Measurements from ENCODE around the gene CYP39A1.
A peak's percentile ranks its signal among the peaks of the same experiment; 100 is the strongest.

Gene CYP39A1, protein sequence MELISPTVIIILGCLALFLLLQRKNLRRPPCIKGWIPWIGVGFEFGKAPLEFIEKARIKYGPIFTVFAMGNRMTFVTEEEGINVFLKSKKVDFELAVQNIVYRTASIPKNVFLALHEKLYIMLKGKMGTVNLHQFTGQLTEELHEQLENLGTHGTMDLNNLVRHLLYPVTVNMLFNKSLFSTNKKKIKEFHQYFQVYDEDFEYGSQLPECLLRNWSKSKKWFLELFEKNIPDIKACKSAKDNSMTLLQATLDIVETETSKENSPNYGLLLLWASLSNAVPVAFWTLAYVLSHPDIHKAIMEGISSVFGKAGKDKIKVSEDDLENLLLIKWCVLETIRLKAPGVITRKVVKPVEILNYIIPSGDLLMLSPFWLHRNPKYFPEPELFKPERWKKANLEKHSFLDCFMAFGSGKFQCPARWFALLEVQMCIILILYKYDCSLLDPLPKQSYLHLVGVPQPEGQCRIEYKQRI

DNA sequence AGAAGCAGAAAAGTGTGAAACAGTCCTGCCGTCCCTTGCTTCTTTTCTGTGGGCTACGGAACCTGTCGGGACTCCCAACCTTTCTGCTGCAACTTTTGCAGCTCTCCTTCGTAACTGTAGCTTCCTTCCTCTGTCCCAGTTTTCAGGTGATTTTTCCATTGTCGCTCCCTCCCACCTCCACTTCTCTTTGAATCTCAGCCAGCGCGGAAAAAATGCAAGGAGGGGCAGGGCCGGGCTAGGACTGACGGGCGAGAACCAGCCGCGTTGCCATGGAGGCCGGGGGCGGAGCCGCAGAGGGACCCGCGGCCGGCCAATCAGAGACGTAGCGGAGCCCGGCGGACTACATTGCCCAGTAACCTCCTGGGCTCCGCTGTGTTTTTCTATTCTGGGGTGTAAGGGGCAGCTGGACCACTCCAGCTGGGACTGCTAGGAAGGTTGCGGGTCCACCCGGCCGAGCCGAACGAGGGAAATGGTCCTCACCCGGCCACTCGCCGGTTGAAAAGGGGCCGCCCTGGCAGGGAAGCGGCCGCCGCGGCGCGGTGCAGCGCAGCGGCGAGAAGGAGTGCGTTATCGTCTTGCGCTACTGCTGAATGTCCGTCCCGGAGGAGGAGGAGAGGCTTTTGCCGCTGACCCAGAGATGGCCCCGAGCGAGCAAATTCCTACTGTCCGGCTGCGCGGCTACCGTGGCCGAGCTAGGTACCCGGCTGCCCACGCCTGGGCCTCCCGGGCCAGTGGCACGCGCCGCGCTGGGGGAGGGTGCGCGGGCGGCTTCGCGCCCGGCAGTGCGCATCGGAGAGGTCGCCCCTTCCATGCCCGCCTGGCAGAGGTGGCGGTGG is at the start of gene CYP39A1, which contains the start of gene SLC25A27:
CYP39A1 (minus strand) TSS at position 216 of the 836 bp plus-strand sequence. CDS start 236 bp downstream, outside the sequence.
SLC25A27 (plus strand) TSS at position 373 of the 836 bp plus-strand sequence; CDS start at position 591, 218 bp downstream.
- peak; percentile 38 to 60 (median 55) for DNase-seq

DNA sequence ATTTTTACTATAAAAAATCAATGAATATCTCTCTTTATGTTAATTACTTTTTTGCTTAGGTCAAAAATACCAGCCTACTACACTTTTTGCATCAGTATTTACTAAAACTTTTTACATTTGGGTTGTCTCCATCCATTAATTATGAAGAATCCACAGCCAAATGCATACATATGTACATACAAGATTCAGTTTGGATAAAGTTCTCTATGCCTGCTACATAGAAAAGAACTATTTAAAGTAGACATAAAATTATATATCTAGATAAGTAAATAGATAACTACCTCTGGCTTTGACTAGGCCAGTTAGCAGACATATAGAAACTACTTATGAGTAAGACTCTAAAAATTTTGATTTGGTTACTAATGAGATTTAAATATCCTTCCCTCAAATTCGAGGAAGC is 47.4 kb upstream of the CYP39A1 start:
- no peak for DNase-seq

DNA sequence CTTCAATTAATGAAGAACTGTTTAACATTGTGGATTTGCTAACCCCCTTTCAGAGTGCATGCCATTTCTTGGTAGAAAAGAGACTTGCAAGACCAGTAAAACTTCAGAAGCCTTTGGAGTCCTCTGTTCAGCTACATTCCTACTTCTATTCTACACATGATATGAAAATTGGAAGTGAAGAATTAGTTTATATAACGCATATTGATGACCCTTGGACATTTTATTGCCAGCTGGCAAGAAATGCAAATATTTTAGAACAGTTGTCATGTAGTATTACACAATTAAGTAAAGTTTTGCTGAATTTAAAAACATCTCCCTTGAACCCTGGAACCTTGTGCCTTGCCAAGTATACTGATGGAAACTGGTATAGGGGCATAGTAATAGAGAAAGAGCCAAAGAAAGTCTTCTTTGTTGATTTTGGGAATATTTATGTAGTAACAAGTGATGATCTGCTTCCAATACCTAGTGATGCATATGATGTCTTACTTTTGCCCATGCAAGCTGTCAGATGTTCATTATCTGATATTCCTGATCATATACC is 38.4 kb upstream of the CYP39A1 start:
- DNase-seq = no peak

DNA sequence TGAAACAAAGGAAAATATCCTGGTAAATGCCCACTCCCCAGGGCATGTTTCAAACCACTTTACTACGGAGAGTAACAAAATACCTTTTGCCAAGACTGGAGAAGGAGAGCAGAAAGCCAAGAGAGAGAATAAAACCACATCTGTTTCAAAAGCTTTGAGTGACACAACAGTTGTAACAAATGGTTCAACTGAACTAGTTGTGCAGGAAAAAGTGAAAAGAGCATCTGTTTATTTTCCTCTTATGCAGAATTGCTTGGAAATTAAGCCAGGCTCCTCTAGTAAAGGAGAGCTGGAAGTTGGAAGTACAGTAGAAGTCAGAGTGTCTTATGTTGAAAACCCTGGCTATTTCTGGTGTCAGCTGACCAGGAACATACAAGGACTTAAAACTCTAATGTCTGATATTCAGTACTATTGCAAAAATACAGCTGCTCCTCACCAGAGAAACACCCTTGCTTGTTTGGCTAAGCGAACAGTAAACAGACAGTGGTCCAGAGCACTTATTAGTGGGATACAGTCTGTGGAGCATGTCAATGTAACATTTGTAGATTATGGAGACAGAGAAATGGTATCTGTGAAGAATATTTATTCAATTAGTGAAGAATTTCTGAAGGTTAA is 37.6 kb upstream of the CYP39A1 start:
- no peak for DNase-seq

DNA sequence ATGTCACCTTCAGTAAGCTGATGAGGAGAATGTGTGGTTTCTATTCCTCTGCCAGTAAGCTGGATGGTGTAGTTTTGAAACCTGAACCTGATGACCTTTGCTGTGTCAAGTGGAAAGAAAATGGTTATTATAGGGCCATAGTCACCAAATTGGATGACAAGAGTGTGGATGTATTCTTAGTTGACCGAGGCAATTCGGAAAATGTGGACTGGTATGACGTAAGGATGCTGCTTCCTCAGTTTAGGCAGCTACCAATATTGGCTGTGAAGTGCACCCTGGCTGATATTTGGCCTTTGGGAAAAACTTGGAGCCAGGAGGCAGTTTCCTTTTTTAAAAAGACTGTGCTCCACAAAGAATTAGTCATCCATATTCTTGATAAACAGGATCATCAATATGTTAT is 37.0 kb upstream of the CYP39A1 start:
- DNase-seq = no peak

DNA sequence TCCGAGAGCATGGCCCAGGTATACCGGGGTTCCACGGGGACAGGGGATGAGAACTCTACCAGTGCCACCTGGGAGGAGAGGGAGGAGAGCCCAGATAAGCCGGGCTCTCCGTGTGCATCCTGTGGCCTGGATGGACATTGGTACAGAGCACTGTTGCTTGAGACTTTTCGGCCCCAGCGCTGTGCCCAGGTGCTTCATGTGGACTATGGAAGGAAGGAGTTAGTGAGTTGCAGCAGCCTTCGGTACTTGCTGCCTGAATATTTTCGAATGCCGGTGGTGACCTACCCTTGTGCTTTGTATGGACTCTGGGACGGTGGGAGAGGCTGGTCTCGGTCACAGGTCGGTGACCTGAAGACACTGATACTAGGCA is 36.3 kb upstream of the CYP39A1 start:
- no peak for DNase-seq

DNA sequence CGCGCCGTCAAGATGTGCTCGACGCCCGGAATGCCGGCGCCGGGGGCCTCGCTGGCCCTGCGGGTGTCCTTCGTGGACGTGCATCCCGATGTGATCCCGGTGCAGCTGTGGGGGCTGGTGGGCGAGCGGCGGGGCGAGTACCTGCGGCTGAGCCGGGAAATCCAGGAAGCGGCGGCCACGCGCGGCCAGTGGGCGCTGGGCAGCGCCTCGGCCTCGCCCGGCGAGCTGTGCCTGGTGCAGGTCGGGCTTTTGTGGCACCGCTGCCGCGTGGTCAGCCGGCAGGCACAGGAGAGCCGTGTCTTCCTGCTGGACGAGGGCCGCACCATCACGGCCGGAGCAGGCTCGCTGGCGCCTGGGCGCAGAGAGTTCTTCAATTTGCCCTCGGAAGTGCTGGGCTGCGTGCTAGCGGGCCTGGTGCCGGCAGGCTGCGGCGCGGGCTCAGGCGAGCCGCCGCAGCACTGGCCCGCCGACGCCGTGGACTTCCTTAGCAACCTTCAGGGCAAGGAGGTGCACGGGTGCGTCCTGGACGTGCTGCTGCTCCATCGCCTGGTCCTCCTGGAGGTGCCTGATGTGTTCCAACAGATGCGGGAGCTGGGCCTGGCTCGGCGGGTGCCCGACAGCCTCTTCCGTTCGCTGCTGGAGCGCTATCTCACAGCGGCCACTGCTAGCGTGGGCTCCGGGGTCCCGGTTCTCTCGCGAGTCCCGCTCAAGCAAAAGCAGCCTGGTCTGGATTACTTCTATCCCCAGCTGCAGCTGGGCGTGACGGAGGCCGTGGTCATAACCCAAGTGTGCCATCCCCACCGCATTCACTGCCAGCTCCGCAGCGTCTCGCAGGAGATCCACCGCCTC is 35.7 kb upstream of the CYP39A1 start:
- DNase-seq = no peak

DNA sequence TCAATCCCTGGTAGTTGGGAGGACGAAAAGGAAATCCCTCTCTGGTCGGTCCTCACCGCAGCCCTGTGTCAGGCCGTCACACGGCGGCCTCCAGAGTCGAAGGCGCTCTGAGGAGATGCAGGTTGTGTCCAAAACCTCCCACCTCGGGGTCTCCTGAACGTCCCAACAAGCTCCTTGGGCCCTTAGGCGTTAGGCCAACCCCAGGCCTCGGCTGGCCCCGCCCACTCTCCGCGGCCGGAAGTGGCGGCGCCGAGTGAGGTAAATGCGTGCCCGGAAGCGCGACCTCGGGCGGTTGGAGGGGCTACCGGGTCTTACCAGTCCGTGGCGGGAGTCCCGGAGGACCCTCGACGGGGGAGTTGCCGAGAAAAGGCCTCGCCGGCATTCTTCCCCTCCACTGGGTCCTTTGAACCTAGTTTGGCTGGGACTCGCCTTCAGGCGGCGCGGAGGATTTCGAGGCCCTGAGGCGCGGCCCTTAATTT is 35.0 kb upstream of the CYP39A1 start, which contains the start of gene TDRD6:
TDRD6 (plus strand) TSS at position 267 of the 479 bp plus-strand sequence. CDS start 244 bp downstream, outside the sequence.
- DNase-seq = no peak

DNA sequence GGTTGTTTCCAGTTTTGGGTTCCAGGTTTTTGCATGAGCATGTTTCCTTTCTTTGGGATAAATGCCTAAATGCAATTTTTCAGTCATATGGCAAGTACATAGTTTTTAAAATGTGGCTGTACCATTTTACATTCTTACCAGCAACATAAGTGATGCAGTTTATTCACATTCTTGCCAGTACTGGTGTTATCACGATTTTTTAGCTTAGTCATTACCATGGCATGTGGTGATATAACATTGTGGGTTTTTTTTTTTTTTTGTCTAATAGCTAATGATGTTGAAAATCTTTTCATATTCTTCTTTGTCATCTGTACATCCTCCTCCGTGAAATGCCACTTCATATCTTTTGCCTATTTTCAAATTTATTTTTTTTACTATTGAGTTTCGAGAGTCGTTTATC is 32.2 kb upstream of the CYP39A1 start:
- DNase-seq = no peak

DNA sequence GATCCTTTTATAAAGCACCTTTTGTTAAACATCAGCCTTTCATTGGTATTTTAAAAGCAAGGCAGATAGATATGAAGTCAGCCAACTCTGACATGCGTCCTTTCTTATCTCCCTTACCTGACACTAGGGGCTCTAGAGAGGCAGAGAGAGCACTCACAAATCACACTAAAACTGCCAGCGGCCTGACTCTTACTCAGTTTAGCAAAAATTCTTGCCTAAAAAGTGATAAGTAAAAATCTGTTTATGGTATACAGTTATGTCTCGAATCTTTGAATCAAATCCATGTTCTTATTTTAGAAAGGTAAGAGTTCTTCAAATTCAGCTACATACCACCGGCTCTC is 24.7 kb upstream of the CYP39A1 start:
- DNase-seq = no peak

DNA sequence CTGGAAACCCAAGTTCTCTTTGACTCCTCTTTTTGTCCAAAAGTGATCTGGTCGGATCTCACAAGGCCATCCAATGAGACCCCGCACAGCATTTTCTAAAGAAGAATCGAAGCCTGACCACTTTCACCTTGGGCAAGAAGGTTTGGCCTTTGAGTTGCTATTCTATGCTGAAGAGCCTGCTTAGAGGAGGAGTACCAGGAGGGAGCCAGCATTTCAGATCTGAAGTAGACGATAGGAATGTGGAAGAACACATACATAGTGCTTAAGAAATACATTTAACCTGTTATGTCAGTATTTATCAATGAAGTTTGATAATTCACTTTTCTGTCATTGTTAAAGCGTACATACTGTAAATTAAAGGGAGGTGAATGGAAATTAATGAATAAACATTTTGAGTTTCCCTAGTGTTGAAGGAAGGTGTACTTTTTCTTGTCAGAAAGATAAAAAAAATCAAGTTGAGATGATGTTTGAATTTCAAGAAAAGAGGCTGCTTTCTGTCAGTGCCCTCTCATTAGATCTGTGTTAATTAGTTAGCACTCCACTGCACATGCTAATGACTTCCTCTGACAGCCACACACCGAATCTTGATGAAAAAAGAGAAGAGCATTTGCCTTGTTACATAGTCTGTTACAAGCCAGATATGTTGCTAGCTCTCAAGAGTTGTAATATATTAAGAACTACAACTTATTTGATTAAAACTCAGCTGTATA is 24.1 kb upstream of the CYP39A1 start:
- no peak for DNase-seq

DNA sequence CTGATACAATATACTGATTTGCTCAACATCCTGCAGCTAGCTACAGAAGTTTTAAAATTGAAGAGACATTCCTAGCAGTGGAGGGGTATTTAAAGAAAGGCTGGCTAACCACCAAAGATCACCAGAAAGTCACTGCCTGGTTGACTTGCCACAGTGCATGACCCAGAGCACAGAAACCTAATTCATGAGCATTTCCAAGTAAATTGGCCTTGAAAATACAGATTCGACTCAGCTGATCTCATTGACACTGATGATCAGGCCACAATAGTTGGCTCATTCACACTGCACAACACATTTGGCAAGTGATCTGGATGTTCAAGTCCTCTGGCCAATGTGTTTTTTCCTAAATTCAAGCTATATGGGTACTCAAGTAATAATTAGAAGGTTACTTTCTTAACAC is 21.8 kb upstream of the CYP39A1 start:
- no peak for DNase-seq

DNA sequence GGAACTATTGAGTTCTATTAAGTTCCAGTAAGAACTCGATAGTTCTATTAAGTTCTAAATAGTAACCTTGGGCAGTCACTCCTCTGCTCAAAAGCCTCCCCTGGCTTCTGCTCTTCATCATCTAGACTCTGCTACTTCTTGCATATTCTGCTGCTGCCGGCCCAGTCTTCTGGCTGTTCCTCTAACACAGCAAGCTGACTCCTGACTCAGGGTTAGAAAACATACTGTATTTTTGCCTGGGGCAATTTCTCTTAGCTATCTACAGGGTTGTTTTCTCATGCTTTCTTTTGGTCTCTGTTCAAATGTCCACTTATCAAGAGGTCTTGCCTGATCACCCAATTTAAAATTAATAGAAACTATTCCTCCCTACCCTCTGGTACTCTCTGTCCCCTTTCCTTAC is 14.8 kb upstream of the CYP39A1 start:
- DNase-seq = no peak

DNA sequence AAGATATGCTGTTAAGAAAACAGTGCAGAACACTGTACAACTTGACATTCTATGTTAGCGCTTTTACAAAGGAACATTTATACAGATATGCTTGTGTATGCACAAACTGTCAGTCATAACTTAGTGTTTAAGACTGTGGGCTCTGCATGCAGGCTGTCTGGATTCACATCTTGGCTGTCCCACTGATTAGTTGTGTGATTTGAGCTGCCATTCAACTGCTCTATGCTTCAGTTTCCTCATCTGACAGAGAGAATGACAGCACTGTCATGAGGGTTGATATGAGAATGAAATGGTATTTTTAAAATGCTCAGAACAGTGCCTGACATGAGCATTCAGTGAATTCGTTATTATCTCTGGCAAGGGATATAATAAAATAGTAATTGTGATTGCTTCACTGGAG is 8.9 kb upstream of the CYP39A1 start:
- DNase-seq = no peak

DNA sequence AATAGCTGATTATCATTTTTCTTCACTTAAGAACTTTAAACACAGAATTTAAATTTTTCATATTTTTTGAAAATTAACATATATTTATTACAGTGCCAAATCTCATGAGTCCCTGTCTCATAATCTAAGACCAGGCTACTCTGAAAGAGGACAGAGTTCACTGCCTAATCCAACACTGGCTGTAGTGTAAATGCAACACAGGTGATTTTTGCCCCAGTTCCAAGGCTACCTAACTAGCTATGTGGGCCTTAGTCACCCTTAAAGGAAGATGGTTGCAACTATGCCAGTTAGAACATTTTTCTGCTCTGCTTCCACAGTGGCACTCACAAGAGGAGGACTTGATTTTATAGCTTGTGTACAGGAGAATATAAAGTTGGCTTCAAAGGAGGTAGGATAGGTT is 5.0 kb upstream of the CYP39A1 start:
- DNase-seq = no peak

DNA sequence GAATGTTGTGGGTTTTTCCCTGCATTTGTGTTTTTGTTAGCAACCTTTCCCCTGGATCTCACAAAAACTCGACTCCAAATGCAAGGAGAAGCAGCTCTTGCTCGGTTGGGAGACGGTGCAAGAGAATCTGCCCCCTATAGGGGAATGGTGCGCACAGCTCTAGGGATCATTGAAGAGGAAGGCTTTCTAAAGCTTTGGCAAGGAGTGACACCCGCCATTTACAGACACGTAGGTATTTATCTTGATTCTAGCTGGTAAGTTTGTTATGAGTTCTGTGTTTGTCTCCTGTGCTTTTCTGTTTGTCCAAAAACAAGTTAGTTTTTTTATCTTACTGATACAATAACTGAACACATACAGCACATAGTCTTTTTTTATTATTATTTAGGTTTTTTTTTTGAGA is 3.2 kb upstream of the CYP39A1 start:
- no peak for DNase-seq

DNA sequence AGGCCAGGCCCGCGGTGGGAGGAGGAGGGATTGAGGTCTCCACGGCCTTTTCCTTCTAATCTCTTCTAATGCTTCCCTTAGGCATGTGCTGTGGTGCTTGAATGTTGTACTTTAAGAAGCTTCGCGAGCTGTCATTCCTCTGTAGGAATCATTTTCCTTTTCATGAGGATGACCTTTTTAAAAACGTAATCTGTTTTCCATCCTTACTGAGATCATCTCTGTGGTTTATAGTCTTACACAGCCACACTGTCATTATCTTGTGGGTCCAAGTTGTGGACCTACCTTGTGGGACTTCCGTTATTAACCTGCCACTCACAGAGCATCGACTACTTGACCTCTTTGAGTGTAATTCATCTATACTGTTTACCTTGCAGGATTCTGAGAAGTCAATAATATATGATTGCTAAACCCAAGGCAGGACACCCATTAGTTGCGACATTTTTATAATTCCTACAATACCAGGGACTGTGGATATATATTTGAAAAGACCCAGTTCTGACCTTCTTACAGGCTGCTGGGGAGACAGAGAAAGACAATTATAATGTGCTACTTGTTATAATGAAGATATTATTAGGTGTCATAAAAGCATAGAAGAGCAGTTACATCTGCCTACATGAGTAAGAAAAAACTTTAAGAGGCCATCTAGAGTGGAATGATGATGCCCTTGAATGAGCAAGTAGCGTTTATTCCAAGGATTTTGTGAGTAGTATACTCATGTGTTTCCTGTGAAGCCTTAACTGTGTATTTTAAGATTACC is 999 bp upstream of the CYP39A1 start:
- no peak for DNase-seq

DNA sequence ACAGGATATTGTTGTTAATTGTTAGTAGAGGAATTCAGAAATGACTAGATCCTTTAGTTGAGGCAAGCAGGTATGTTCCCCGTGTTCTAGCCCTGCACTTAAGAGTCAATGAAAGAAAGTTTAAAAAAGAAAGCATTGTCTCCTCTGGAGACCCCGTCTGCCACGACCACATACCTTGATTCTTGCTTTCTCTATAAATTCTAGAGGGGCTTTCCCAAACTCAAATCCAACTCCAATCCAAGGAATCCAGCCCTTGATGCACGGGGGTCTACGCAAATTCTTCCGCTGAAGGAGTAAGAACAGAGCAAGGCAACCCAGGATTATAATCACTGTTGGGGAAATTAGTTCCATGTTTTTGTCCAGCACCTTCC is 401 bp downstream of the CYP39A1 start:
- DNase-seq = no peak

DNA sequence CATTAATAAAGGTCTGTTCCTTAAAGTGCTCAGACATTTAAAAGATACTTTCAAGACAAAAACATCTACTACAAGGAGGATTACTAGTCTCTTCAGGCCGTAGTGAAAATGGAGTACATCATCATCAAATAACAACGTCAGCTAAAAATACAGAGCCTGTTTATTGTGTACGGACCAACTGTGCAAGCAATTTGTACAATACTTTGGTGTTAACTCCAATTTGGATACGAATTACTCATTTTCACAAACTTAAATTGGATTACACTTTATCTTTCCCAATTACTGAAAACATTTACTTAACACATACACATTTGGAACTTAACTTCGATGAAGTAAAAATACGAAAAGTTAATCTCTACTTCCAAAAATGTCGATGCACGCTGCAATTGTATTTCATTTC is 802 bp downstream of the CYP39A1 start:
- no peak for DNase-seq

DNA sequence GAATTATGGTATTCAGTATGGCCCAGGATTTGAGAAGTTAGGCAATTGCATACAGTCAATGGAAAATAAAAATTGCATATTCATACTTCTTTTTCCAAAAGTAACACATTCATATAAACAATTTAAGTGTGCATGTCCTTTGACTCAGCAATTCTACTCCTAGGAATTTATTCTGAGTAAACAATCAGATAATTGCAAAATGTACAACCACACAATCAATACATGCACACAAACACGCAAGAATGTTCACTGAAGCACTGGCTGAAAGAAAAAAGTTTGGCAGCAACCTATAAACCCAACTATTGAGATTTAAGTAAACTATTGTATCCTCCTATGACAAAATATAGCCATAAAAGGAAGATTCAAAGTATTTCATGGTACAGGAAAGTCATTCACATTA is 1.6 kb downstream of the CYP39A1 start:
- DNase-seq = no peak

Measured in stimulated activated naive CD4-positive, alpha-beta T cell (primary cell).